SK-N-SH (cell line): ENCODE results near the gene ADAMTSL1. TPM values are rescaled to one million over a fixed set of nuclear protein-coding genes. Genes with fewer than 3 reads are reported as not detected.

ENCODE experiments used
- CTCF ChIA-PET: fragments of 300-600, 350-600 bp; formaldehyde crosslinking; extraction: SDS; loops from one replicate; lab custom pipeline; 2021; lab: Yijun Ruan, JAX
- POLR2A ChIA-PET: fragments of 350-600 bp; sonication (Branson Sonifier 250); formaldehyde crosslinking; extraction: SDS; loops from one replicate; lab custom pipeline; 2020; ENCODE audit warnings: antibody characterized with exemption, inconsistent platforms; lab: Yijun Ruan, JAX
- DNase-seq: peaks from one replicate; pipeline ENCODE4 v3.0.0; 2012
- H2AFZ ChIP-seq: fragments of 200-600 bp; sonication (generic); 2 replicates; pipeline ENCODE4 v1.8.1; 2016; ENCODE audit warnings: antibody characterized with exemption, mild to moderate bottlenecking, low read depth
- H3F3A ChIP-seq: fragments of 200-600 bp; sonication (generic); replicated peaks from 2 replicates; pipeline ENCODE3; 2016; ENCODE audit warnings: antibody characterized with exemption, mild to moderate bottlenecking; ENCODE audit not compliant: insufficient read depth
- H3K27ac ChIP-seq, 2 experiments: fragments of 200-500 bp in 1 of 2; fragments of 200-600 bp in 1 of 2; sonication (Bioruptor generic) in 1 of 2; sonication (generic), shearing (Covaris generic) in 1 of 2; 2 replicates each; pipeline versions ENCODE4 v1.5.1 to v1.6.1; 2014 to 2016; ENCODE audit warnings: low read depth in 2 of 2, inconsistent platforms in 1 of 2, low read length in 1 of 2, mild to moderate bottlenecking in 1 of 2, mixed read lengths in 1 of 2
- H3K27me3 ChIP-seq: fragments of 200-600 bp; sonication (generic), shearing (Covaris generic); 2 replicates; pipeline ENCODE4 v1.6.1; 2016; ENCODE audit warnings: mixed run types; ENCODE audit not compliant: insufficient read depth
- H3K36me3 ChIP-seq, 2 experiments: fragments of 200-500 bp in 1 of 2; fragments of 200-600 bp in 1 of 2; sonication (Bioruptor generic) in 1 of 2; sonication (generic) in 1 of 2; replicated peaks in 1 of 2; 2 replicates each; pipeline versions ENCODE3 to v1.5.1; 2014 to 2016; ENCODE audit warnings: low read length in 1 of 2, mild to moderate bottlenecking in 1 of 2; ENCODE audit not compliant: insufficient read depth in 2 of 2, control insufficient read depth in 1 of 2
- H3K4me1 ChIP-seq, 2 experiments: fragments of 200-500 bp in 1 of 2; fragments of 200-600 bp in 1 of 2; sonication (Bioruptor generic) in 1 of 2; sonication (generic), shearing (Covaris generic) in 1 of 2; 2 replicates each; pipeline versions ENCODE4 v1.5.1 to v1.6.1; 2014 to 2016; ENCODE audit warnings: low read depth in 1 of 2, low read length in 1 of 2, mixed run types in 1 of 2; ENCODE audit not compliant: insufficient read depth in 2 of 2, control insufficient read depth in 1 of 2
- H3K4me2 ChIP-seq: fragments of 200-600 bp; sonication (generic), shearing (Covaris generic); 2 replicates; pipeline ENCODE4 v1.6.1; 2017; ENCODE audit warnings: mixed run types
- H3K4me3 ChIP-seq, 2 experiments: fragments of 200-500 bp in 1 of 2; fragments of 200-600 bp in 1 of 2; sonication (Bioruptor generic) in 1 of 2; sonication (generic), shearing (Covaris generic) in 1 of 2; 2 replicates each; pipeline versions ENCODE4 v1.5.1 to v1.8.1; 2014 to 2016; ENCODE audit warnings: low read depth in 2 of 2, inconsistent platforms in 1 of 2, low read length in 1 of 2, mild to moderate bottlenecking in 1 of 2, mixed read lengths in 1 of 2, moderate library complexity in 1 of 2
- H3K79me2 ChIP-seq: fragments of 200-600 bp; sonication (generic); 2 replicates; pipeline ENCODE4 v1.8.1; 2017; ENCODE audit warnings: mild to moderate bottlenecking; ENCODE audit not compliant: insufficient read depth
- H3K9ac ChIP-seq: fragments of 200-600 bp; sonication (generic); 2 replicates; pipeline ENCODE4 v1.6.1; 2017; ENCODE audit warnings: mixed run types
- H3K9me2 ChIP-seq: fragments of 200-600 bp; sonication (generic); 2 replicates; pipeline ENCODE4 v1.6.1; 2017; ENCODE audit warnings: mixed run types
- H3K9me3 ChIP-seq: fragments of 200-600 bp; sonication (generic); 2 replicates; pipeline ENCODE4 v1.6.1; 2017; ENCODE audit warnings: mixed run types, mild to moderate bottlenecking, moderate library complexity
- H4K20me1 ChIP-seq: fragments of 200-600 bp; sonication (generic); 2 replicates; pipeline ENCODE4 v1.6.1; 2017; ENCODE audit warnings: mild to moderate bottlenecking, mixed run types; ENCODE audit not compliant: insufficient read depth
- CHD2 ChIP-seq: fragments of 150-350 bp; IDR thresholded peaks from 2 replicates; pipeline ENCODE4 v1.6.1; 2018; ENCODE audit warnings: low read length; ENCODE audit not compliant: partially characterized antibody
- ELF1 ChIP-seq: IDR thresholded peaks from 2 replicates; pipeline ENCODE4 v1.4.0; 2012
- EP300 ChIP-seq, 2 experiments: IDR thresholded peaks; 2 replicates each; pipeline versions ENCODE4 v1.4.0 to v1.6.1; 2012; ENCODE audit warnings: borderline replicate concordance in 1 of 2, low read depth in 1 of 2, low read length in 1 of 2
- FOSL2 ChIP-seq: IDR thresholded peaks from 2 replicates; pipeline ENCODE4 v1.4.0; 2012; ENCODE audit warnings: low read depth, mild to moderate bottlenecking, moderate library complexity, borderline replicate concordance
- FOXJ3 ChIP-seq: sonication (generic); formaldehyde crosslinking; IDR thresholded peaks from 2 replicates; pipeline ENCODE4 v1.5.1; 2020; ENCODE audit warnings: mild to moderate bottlenecking, missing genetic modification reagents
- FOXM1 ChIP-seq: IDR thresholded peaks from 2 replicates; pipeline ENCODE4 v1.4.0; 2012; ENCODE audit warnings: low read depth, mild to moderate bottlenecking
- IRF3 ChIP-seq: fragments of 150-350 bp; IDR thresholded peaks from 2 replicates; pipeline ENCODE4 v1.6.1; 2016; ENCODE audit warnings: mild to moderate bottlenecking, low read depth, low read length
- MEF2A ChIP-seq: IDR thresholded peaks from 2 replicates; pipeline ENCODE4 v1.4.0; 2012; ENCODE audit warnings: low read depth, borderline replicate concordance
- MXI1 ChIP-seq: IDR thresholded peaks from 2 replicates; pipeline ENCODE4 v1.6.1; 2012; ENCODE audit warnings: mild to moderate bottlenecking, low read depth, low read length, improper control_type of control experiment
- NFIC ChIP-seq: IDR thresholded peaks from 2 replicates; pipeline ENCODE4 v1.4.0; 2012; ENCODE audit warnings: borderline replicate concordance
- NRF1 ChIP-seq: IDR thresholded peaks from 2 replicates; pipeline ENCODE4 v1.6.1; 2012; ENCODE audit warnings: low read depth, mild to moderate bottlenecking, low read length
- RAD21 ChIP-seq: IDR thresholded peaks from 2 replicates; pipeline ENCODE4 v1.6.1; 2012; ENCODE audit warnings: mild to moderate bottlenecking, low read length
- RCOR1 ChIP-seq: fragments of 150-350 bp; IDR thresholded peaks from 2 replicates; pipeline ENCODE4 v1.6.1; 2017; ENCODE audit warnings: antibody characterized with exemption, low read length
- REST ChIP-seq: IDR thresholded peaks from 2 replicates; pipeline ENCODE4 v1.6.1; 2012; ENCODE audit warnings: mild to moderate bottlenecking, low read depth, low read length, moderate library complexity
- RXRA ChIP-seq: IDR thresholded peaks from 2 replicates; pipeline ENCODE4 v1.4.0; 2012; ENCODE audit warnings: low read depth, mild to moderate bottlenecking, borderline replicate concordance
- SIN3A ChIP-seq: IDR thresholded peaks from 2 replicates; pipeline ENCODE4 v1.6.1; 2012; ENCODE audit warnings: low read depth, mild to moderate bottlenecking, low read length, moderate library complexity, borderline replicate concordance
- SMC3 ChIP-seq: IDR thresholded peaks from 2 replicates; pipeline ENCODE4 v1.6.1; 2012; ENCODE audit warnings: low read depth, low read length, improper control_type of control experiment
- TCF12 ChIP-seq: IDR thresholded peaks from 2 replicates; pipeline ENCODE4 v1.4.0; 2012
- USF1 ChIP-seq: IDR thresholded peaks from 2 replicates; pipeline ENCODE4 v1.4.0; 2012; ENCODE audit warnings: low read depth, borderline replicate concordance
- USF2 ChIP-seq: fragments of 150-350 bp; IDR thresholded peaks from 2 replicates; pipeline ENCODE4 v1.6.1; 2017; ENCODE audit warnings: antibody characterized with exemption, low read length, low read depth, borderline replicate concordance
- WGBS: methylation state at CpG from one replicate; pipeline ENCODE4 v1.1.6; 2017; ENCODE audit warnings: low lambda C conversion rate; 5-methylcytosine and 5-hydroxymethylcytosine counted together
- polyA plus RNA-seq, 3 experiments: library from polyadenylated mRNA; depleted of rRNA; stranded (reverse); fragments of >200 nt; gene quantifications; 2 replicates each; pipeline ENCODE4 v1.2.3, GENCODE V29; 2012

The ADAMTSL1 gene
- polyA plus RNA-seq, 1 of the 3 experiments (the other 2 are of a cell fraction): 114 TPM

- Histone ChIP-seq H3K4me1 (peaks cover 0 to 4% of the 10 kb centered on the region in 2 experiments; a peak in 2 of 4 replicates), H3K9me3 (no peaks in the 10 kb centered on the region), H3F3A (peaks cover 3% of the 10 kb centered on the region), H3K4me3 (no peak overlapping the region), H3K27ac (no peak overlapping the region), H3K4me2 (no peak overlapping the region), H3K79me2 (peaks cover 92% of the 10 kb centered on the region; the same call in 1 of the 2 replicates), H3K9me2 (no peaks in the 10 kb centered on the region), H3K27me3 (no peaks in the 10 kb centered on the region), H4K20me1 (no peaks in the 10 kb centered on the region), H3K36me3 (peaks cover 0 to 35% of the 10 kb centered on the region in 2 experiments), H2AFZ (no peak overlapping the region), H3K9ac (no peak overlapping the region)
- TF ChIP-seq RXRA: no peak
- TF ChIP-seq MXI1: no peak
- no peak for TF ChIP-seq EP300 (IDR thresholded peaks at IDR 0.05; ENCODE audit: borderline replicate concordance in 1 of 2, low read depth in 1 of 2, low read length in 1 of 2)
- no peak for TF ChIP-seq NRF1
- no peak for TF ChIP-seq NFIC
- TF ChIP-seq FOXM1: no peak
- no peak for TF ChIP-seq USF1
- TF ChIP-seq USF2: no peak
- no peak for TF ChIP-seq ELF1
- no peak for TF ChIP-seq SIN3A
- TF ChIP-seq IRF3: no peak
- no peak for TF ChIP-seq FOSL2
- no peak for TF ChIP-seq TCF12
- TF ChIP-seq RCOR1: no peak
- no peak for TF ChIP-seq FOXJ3 (CRISPR knock-in tag)
- TF ChIP-seq REST: no peak
- no peak for TF ChIP-seq SMC3
- no peak for TF ChIP-seq MEF2A
- TF ChIP-seq RAD21: no peak
- no peak for TF ChIP-seq CHD2
- ChIA-PET CTCF (interaction anchor here (1.1 kb wide), 1 partner anchor 18 kb away, joined by 3 read pairs; no protein-coding TSS in a partner anchor), POLR2A (no interaction called here)
- DNase-seq: no peak
- WGBS: 81% methylated on average over 1 of the region's 1 CpG
Measured at GRCh38 chr9:18608371-18608770, 134.4 kb downstream of the ADAMTSL1 start.
